Ramos (cell line): ENCODE measurements around the gene CRB3.

ENCODE experiments used
- in situ Hi-C: fragments of 300-500 bp; cut with MboI; formaldehyde crosslinking; loops from one replicate; pipeline ENCODE4 v1.14.3; 2022; ENCODE audit warnings: low sequenced_read_pairs; ENCODE audit not compliant: unreplicated experiment

CRB3 gene

DNA sequence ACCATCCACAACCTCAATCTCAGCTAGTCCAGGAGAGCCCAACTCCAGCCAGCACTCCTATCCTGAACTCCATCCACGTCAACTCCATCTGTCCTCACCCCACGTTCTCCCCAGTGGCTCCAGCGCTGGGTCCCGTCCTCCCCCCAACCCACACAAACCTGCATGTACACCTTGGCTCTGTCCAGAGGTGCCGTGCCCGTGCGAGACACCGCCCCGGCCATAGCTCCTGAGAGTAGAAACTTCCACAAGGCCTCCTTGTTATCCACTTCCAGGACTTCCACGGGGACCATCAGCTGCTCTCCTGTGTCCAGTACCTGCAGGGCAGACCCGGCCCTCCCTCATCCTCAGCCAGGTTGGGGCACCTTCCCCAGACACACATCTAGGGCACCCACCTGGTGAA lies 32.2 kb upstream of the CRB3 start:
- in situ Hi-C loops: no loop called here

DNA sequence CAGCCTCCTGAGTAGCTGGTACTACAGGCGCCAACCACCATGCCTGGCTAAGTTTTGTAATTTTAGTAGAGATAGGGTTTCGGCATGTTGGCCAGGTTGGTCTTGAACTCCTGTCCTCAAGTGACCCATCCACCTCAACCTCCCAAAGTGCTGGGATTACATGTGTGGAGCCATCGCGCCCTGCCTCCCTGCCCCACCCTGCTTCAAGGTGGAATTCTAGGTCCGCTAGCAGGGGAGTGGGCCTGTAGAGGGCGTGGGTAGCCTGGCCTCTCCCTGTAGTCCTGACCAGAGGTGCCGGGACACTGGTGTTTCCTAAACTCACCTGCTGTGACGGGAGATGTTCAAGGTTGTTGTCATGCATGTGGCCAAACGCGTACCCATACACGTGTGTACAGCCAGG lies 30.9 kb upstream of the CRB3 start:
- in situ Hi-C loops: no loop called here

DNA sequence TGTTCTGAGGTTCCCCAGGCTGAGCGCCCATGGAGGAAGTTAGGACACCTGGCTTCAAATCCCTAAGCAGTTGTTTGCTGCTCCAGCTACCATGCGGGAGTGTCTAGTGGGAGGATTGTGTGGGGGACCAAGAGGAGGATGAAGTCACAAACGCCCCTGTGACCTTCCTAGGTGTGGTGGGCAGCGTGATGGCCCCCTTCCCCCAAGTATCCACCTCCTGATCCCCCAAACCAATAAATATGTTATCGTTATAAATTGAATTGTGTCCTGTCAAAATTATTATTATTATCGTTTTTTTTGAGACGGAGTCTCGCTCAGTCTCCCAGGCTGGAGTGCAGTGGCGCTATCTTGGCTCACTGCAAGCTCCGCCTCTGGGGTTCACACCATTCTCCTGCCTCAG lies 30.4 kb upstream of the CRB3 start, which contains the start of gene SLC25A41:
SLC25A41 (minus strand) TSS at position 101 of the 400 bp plus-strand sequence; CDS start at position 31, 70 bp downstream.
- in situ Hi-C loops: no loop called here

DNA sequence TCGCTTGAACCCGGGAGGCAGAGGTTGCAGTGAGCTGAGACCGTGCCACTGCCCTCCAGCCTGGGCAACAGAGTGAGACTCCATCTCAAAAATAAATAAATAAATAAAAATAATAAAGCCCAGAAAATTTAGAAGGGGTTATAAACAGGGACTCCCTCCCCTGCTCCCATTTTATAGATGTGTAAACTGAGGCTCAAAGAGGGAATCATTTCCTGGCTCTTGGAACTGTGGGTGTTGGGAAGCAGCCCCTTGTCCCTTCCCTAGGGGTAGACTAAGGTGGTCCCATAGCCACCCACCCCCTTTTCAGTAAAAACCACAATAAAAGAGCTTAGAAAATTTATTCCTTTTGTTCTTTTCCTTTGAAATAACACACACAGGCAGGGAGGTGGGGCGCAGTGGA lies 24.3 kb upstream of the CRB3 start:
- in situ Hi-C loops: no loop called here

DNA sequence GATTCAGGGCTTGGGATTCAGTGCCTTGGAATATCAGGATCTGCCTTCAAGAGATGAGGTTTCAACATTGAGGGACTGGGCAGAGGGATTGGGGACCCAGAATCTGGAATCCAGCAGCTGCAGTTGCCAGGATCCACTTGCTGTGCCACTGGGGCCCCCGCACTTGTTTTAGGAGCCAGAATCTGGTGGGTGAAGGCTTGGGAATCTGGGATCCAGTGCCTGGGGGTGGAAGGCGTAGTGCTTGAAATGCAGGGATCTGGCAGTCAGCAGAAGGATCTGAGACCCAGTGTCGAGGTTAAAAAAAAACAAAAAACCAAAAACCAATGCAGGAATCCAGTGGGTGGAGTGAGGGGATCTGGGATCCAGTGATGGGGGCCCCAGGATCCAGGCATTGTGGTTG lies 23.2 kb upstream of the CRB3 start:
- in situ Hi-C loops: no loop called here

DNA sequence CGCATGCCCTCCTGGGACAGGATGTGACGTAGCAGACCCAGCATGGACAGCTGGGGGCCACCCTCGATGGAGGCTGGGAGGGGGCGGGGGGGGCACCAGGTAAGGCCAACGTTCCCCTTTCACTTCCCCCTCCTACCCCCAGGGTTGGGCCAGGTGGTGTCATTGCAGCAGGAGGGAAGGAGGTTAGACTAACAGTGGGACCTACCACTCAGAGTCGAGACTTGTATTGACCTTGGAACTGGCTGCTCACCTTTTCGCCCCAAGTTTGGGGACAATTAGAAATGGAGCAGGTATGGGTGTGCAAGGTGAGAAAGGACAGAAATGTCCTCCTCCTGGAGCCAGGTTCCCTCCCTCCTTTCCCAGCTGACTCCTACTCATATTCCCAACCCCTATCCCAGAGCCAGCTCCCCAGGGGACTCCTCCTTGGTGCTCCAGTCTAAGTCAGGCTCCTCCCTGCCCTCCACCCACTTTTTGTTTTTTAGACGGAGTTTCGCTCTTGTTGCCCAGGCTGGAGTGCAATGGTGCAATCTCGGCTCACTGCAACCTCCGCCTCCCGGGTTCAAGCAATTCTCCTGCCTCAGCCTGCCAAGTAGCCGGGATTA lies 21.9 kb upstream of the CRB3 start:
- in situ Hi-C loops: no loop called here

DNA sequence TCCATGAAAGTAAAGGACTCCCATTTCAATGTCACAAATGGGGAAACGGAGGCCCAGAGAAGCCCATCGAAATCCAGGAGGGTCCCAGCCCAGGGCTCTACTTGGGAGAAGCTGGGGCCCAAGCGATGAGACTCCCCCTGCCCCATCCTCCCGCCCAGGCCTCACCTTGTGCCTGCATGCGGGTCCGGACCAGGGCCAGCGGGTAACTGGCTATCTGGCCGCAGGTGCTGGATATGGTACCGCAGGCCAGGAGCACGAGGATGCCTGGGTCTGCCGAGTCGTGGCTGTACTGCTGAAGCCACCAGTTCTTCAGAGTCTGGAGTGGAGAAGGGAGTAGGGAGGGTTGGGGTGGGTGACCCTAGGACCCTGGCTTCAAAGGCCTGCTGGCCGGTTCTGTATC lies 20.1 kb upstream of the CRB3 start:
- in situ Hi-C loops: no loop called here

DNA sequence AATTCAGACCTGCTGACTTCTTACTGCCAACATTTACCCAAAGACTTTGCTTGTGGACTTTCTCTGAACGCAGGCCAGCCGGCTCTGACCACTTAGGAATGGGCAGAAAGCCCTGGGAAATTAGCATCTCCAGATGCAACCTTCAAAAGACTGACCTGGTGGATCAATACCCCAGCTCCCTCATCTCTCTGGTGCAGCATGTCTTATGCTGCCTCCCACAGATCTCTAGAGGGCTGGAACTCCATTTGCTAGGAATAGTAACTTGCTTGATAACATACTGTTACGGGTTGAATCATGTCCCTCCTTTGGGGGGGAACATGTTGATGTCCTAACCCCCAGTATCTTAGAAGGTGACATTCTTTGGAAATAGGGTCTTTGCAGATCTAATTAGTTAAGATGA lies 17.6 kb upstream of the CRB3 start:
- in situ Hi-C loops: no loop called here

DNA sequence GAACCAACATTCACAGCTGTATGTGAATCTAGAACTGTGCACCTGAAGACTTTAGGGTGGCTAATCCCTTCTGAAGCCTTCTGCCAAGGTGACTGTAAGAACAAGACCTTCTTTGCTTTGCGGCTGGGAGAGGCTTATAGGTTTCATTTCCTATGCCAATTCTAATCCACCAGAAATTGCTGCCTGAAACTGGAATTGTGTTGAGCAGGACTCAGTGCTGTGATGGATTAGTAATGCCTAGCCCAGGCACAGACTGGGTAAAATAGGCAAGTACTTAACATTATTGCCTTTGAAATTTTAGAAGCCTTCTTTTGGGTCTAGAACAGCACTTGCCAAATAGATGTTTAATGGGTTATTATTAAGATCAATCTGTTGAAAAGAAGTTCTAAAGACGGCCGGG lies 16.0 kb upstream of the CRB3 start:
- in situ Hi-C loops: no loop called here

DNA sequence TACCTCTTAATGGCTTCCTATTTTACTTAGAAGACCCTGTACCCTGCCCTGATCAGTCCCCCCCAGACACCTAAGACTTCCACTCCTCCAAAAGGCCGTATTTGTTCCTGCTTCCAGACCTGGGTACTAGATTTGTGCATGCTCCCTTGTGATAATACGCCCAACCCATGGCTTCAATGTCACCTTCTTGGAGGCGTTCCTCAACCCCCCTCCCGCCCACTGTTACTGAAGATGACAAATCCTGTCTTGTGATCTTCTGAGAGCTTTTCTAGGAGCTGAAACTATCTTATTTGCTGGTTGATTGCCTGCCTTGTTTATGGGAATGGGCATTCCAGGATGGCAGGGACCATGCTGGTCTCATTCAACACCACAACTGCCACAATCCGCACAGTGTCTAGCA lies 13.9 kb upstream of the CRB3 start:
- in situ Hi-C loops: no loop called here

DNA sequence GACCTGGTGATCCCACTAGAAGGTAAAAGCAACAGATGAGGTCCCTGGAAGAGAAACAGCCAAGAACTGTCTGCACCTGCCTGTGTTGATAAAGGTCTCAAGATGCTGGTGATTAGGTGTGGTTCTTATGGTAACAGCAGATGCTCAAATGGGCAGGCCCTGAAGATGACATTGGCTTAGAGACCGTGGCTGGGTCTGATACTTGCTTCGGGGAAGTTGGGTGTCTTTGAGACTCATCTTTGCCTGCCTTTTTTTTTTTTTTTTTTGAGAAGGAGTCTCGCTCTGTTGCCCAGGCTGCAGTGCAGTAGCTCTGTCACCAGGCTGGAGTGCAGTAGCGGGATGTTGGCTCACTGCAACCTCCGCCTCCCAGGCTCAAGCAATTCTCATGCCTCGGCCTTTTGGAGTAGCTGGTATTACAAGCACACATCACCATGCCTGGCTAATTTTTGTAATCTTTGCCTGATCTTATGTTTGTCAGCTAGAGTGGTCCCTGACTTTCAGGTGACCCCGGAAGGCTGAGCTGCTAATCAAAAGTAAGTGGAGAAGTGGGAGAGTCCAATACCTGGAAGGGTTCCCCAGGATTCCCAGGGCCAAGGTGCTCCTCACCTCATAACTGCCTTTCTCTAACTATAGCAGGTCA lies 12.4 kb upstream of the CRB3 start:
- in situ Hi-C loops: no loop called here

DNA sequence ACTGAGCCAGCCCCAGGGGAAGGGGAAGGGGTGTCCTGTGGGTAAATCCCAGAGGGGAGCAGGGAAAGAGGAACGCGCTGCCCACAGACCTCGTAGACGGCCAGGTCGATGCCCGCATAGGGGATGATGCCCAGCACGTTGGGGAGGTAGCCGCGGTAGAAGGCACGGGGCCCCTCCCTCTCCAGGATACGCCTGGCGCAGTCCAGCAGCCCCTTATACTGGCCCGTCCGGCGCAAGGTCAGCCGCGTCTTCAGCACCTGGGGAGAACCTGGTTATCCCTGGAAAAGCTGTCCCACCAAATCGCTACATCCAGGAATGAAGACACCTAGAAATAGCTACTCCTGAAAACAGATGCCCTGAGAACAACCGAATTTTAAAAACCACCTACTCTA lies 11.9 kb upstream of the CRB3 start:
- in situ Hi-C loops: no loop called here

DNA sequence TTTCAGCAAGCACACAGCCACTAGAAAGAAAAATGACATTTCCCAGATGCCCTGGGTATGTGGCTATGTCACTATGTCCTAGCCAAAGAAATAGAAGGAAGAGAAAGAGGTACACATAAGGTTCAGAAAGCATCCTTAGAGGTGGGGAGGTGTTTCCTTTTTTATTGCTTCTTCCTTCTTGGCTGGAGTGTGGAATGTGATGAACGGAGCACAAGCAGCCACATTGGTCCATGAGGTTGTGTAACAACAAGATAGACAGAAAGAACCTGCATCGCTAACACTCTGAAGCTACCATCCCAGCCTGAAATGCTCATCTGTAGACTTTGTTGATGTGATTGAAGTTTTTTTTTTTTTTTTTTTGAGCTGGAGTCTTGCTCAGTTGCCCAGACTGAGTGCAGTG lies 11.2 kb upstream of the CRB3 start:
- in situ Hi-C loops: no loop called here

DNA sequence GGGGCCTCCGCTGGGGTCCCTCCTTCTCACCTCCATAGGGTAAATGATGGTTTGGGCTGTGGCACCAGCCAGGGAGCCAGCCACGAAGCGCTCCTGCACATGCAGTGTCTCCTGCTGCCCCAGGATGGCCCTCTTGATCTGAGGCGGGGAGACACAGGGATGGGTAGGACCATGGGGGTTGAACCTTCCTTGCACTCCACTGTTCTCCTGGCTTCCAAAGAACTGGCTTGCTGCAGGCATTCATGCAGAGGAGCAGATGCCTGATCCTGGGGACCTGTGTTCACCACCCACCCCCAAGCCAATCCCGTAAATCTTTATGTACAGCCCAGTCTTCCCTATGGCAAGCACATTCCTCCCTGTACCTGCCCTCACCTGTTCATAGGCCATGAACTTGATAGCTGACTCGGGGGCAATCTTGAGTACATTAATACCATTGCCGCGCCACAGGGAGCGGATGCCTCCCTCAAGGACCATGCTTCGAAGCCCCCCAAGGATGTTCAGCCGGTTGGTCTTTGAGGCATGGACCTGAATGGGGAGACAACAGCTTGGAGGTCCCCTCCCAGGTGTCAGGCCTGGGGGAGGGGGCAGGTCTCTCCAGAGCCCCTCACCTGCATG lies 10.0 kb upstream of the CRB3 start:
- in situ Hi-C loops: no loop called here

DNA sequence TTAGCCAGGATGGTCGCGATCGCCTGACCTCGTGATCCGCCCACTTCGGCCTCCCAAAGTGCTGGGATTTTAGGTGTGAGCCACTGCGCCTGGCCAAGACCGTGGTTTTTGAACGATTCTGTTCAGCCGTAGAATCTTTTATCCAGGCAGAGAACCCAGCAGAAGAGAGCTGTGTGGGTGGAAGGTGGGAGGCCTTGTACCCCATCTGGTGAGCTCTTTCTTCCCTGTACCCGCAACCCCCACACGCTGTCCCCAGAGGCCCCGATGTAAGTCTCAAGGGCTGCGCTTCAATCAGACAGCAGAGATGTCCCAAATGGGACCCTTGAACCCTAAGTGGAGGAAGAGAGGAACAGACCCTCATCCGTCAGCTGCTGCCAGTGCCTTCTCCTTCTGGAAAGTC lies 8.1 kb upstream of the CRB3 start:
- in situ Hi-C loops: no loop called here

DNA sequence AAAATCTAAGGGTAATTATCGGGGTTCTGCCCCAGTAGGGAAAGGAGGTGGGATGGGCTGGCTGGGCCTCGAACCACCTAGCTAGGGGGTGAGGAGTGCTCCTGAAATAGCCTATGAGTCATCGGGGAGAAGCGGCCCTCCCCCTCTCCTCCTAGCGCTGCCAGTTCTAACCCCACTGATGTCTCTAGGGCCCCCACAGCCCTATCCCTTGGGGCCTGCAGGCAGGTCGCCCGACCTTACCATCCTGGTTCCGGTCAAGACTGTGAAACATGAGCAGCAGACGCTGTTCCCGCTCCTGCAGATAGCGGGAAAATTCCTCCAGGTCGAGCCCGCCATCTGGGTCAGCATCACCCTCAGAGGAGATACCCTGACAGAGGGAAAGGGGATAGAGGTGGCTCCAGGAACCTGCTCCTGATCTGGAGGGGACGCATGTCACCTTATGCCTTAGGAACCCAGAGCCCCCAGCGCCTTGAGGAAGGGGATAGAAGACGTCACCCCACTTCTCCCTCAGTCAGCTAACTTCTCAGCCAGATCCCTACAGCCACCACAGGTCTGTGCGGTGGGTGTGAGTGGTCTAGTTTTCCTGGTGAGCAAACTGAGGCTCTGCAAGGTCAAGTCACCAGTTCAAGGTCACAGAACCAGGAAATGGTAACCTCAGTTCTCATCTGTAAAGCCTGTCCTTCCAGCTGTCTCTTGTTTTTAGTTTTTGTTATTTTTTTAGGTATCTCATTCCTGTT lies 5.9 kb upstream of the CRB3 start:
- in situ Hi-C loops: no loop called here

DNA sequence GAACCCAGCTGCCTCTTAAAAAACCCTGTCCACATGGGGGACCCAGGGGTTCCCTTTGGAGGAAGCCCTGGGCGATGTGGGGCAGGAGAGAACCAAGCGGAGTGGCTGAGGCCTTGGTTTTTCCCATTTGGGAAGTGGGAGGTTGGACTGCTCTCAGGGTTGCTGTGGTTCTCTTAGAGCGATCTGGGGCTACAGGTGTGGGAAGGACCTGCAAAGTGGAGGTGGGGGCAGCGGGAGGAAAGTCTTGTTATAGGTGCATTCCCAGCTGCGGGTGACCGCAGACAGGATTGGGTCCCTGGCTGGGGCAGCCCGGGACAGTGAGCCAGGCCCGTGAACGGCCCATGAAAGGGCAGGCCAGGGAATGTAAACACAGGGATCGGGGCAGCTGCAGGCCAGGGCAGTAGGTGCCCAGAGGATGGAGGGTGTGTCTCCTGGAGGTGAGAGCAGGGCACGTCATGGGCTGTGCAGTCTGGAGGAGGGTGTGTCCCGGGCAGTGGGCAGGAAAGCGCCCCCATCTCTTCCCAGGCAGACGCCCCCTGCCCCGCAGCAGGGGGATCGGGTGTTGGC lies 5.3 kb upstream of the CRB3 start:
- in situ Hi-C loops: no loop called here

DNA sequence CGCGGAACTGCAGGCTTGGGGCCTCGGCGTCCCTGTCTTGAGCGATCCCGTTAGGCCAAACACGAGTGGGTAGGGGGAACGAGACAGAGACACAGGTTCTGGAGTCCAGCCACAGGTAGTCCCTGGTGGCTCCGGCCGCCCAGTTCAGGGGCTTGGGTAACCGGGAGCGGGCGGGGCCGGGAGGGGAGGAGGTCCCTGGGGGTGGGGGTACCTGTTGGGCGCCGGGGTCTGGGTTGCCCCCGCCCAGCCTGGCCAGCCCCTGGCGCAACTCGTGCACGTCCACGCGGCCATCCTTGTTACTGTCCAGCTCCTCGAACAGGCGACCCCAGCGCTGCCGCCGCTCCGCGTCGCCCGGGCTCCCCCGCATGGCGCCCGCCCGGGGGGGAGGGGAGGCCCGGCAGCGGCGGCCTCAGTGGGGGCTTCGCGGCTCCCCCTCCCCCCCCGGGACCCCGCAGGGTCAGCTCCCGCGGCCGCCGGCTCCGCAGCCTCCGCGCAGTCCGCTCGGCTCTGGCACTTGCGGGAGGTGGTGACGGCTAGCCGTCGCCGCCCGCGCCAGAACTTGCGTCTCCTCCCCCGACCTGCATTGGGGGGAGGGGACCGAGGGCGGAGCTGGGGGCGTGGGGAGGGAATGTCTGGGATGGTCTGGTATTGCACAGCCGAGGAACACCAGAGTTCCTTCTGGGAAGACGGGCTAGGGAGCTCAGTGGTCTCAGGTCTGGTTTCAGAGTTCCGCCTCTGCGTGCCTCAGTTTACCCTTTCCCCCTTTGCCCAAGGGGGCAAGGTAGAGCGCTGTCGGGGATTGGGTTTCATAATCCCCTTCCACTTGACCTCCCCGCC lies 4.6 kb upstream of the CRB3 start, which contains the start of gene SLC25A23:
SLC25A23 (minus strand) TSS at position 531 of the 837 bp plus-strand sequence; CDS start at position 367, 164 bp downstream.
- in situ Hi-C loops: no loop called here

DNA sequence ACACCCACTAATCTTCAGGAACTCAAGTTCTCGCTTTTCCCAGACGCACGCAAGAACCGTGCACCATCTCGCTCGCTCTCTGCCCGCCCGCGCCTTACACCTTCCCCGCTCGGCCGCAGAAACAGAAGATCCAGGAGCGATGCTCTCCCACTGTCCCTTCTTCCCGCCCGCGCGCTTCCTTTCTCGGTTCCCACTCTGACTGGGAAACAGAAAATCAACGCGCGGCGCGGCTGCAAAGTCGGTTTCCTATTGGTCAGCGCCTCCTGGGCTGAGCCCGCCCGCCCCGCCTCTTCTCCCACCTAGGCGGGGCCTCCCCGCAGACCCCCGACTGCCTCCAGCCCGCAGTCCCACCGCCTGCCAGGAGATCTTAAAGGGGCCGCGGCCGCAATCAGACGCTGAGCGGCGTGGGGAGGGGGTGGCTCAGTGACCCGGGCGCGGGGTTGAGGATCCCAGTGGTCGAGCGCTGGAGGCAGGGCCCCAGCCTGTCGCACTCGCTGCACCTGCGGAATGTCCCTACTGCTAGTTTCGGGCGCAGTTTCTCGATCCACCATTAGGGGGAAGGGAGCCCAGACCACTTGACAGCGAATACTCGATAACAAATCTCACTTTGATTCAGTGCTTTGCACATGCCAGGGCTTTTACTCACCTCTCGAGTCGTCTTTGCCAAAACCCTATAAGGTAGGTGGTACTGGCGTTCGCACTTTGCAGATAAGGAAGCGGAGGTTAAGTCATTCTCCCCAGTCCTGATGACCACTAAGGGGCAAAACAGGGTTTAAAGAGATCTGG lies 3.8 kb upstream of the CRB3 start:
- in situ Hi-C loops: no loop called here
